Tibial nerve (tissue), 4 donors: ENCODE measurements around the gene LOXHD1. TPM values are rescaled to one million over a fixed set of nuclear protein-coding genes. Genes with fewer than 3 reads are reported as not detected.

Experiments used
- DNase-seq, 2 donors: peaks; one replicate each; pipeline ENCODE4 v3.0.0-alpha.2; 2019; ENCODE audit warnings: low spot score in 2 of 2
- H3K27ac ChIP-seq, 4 donors: fragments of 200-600 bp; sonication (generic) in 3 of 4; one replicate each; pipeline ENCODE4 v1.5.1; 2017 to 2019; ENCODE audit warnings: mild to moderate bottlenecking in 1 of 4
- H3K27me3 ChIP-seq, 2 donors: fragments of 200-600 bp; sonication (generic) in 1 of 2; one replicate each; pipeline versions ENCODE4 v1.5.1 to v1.6.0; 2017 to 2019
- H3K36me3 ChIP-seq, 3 donors: fragments of 200-600 bp; sonication (generic); one replicate each; pipeline ENCODE4 v1.5.1; 2018 to 2019
- H3K4me1 ChIP-seq, 4 donors: fragments of 200-600 bp; sonication (generic) in 3 of 4; one replicate each; pipeline ENCODE4 v1.5.1; 2017 to 2019
- H3K4me3 ChIP-seq, 4 donors: fragments of 200-600 bp; sonication (generic) in 3 of 4; one replicate each; pipeline ENCODE4 v1.5.1; 2017 to 2019; ENCODE audit warnings: mild to moderate bottlenecking in 1 of 4, moderate library complexity in 1 of 4
- H3K9me3 ChIP-seq, 4 donors: fragments of 200-600 bp; sonication (generic) in 3 of 4; one replicate each; pipeline ENCODE4 v1.5.1; 2017 to 2019
- EP300 ChIP-seq, 2 donors: sonication (generic); formaldehyde crosslinking; IDR thresholded peaks; one replicate each; pipeline ENCODE4 v1.6.1; 2017; ENCODE audit warnings: antibody characterized with exemption in 2 of 2, mild to moderate bottlenecking in 1 of 2
- POLR2A ChIP-seq, 2 donors: fragments of 450-650 bp; IDR thresholded peaks; one replicate each; pipeline ENCODE4 v1.6.1; 2017; ENCODE audit warnings: antibody characterized with exemption in 2 of 2, mild to moderate bottlenecking in 2 of 2, moderate library complexity in 2 of 2
- WGBS, 2 donors: methylation state at CpG; one replicate each; pipeline ENCODE4 v1.1.5; 2018; 5-methylcytosine and 5-hydroxymethylcytosine counted together
- total RNA-seq, 4 donors: library from RNA; depleted of rRNA; stranded (reverse); fragments of >200 nt; gene quantifications; one replicate each; pipeline ENCODE4 v1.1.0, GENCODE V29; 2016
- TF ChIP-seq, protein P1 (sequence below), 5 experiments: fragments of 200-600 bp in 3 of 5; fragments of 450-650 bp in 2 of 5; sonication (generic) in 3 of 5; IDR thresholded peaks; one replicate each; pipeline ENCODE4 v1.5.1; 2016 to 2019; ENCODE audit warnings: antibody characterized with exemption in 5 of 5, mild to moderate bottlenecking in 3 of 5, moderate library complexity in 2 of 5

Gene LOXHD1
- total RNA-seq, 4 donors from 2014 or later = under 0.01 to 0.44 (median 0.21) TPM; not detected in 1

DNA sequence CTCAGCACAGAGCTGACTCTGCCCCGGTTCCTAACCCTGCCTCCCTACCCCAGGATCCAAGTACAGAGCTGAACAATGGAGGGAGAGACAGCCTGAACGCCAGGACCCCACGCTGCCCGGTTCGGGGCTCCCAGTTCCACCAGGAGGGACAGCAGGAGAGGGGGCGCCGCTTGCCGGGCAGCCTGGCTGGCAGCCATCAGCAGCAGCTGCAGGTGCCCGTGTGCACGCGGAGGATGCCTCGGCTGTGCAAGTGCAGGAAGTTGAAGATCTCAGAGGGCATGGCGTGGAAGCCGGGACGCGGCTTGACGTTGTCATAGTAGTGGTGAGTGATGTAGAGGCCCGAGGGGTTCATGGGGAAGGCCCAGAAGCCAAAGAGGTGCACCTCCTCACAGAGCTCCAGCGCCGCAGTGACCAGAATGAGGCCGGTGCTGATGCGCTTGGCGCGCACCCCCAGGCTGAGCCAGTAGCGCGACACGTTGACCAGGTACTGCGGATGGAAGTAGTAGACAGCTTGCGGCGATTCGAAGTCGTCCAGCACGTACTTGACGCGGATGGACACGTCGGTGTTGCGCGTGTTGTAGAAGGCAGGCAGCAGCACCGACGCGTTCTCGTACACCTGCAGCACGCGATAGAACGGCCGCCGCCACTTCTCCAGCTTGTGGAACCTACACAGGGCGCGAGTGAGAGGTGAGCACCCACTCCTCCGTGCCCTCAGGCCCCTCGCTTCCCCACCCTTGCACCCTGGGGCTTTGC is 23.0 kb upstream of the LOXHD1 start:
- no peak for DNase-seq
- H3K4me3 ChIP-seq = no peak overlapping the region
- TF ChIP-seq, protein P1, sequence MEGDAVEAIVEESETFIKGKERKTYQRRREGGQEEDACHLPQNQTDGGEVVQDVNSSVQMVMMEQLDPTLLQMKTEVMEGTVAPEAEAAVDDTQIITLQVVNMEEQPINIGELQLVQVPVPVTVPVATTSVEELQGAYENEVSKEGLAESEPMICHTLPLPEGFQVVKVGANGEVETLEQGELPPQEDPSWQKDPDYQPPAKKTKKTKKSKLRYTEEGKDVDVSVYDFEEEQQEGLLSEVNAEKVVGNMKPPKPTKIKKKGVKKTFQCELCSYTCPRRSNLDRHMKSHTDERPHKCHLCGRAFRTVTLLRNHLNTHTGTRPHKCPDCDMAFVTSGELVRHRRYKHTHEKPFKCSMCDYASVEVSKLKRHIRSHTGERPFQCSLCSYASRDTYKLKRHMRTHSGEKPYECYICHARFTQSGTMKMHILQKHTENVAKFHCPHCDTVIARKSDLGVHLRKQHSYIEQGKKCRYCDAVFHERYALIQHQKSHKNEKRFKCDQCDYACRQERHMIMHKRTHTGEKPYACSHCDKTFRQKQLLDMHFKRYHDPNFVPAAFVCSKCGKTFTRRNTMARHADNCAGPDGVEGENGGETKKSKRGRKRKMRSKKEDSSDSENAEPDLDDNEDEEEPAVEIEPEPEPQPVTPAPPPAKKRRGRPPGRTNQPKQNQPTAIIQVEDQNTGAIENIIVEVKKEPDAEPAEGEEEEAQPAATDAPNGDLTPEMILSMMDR (IDR thresholded peaks at IDR 0.05) = no peak
- no peak for TF ChIP-seq POLR2A (IDR thresholded peaks at IDR 0.05)
- TF ChIP-seq EP300 (IDR thresholded peaks at IDR 0.05) = no peak
- 93 to 96% methylated on average over 46 to 52 of the region's 52 CpGs for WGBS, 2 donors
- H3K4me1 ChIP-seq = no peaks in the 10 kb centered on the region
- no peaks in the 10 kb centered on the region for H3K36me3 ChIP-seq
- no peaks in the 10 kb centered on the region for H3K9me3 ChIP-seq
- no peaks in the 10 kb centered on the region for H3K27me3 ChIP-seq
- no peak overlapping the region for H3K27ac ChIP-seq

DNA sequence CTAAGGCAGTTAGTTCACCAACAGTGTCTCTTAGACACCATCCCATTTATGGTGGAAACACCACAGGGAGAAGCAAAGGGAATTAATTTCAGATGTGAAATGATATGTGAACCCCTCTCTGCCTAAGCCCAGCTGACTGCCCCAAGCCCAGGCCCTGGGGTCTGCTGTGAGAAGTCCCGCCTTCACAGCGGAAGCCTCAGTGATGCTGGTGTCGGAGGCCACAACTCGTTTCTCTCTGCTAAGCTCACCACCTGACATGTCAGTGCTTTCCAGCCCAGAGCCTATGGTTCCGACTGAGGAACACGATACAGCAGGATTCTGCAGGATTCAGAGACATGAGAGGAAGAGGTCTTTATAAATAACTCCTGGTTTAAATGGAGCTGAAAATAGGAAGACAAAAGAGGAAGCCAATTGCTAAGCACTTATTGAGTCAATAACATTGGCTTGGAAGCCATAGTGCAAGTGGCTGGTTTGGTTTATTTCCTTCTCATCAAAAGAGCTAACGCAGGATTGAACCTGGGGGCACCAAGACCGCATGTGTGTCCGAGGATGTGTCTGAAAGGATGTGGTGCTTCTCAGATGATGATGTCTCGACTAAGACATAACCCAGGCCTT is 21.9 kb upstream of the LOXHD1 start:
- no peaks in the 10 kb centered on the region for H3K27me3 ChIP-seq
- no peak for TF ChIP-seq EP300 (IDR thresholded peaks at IDR 0.05)
- TF ChIP-seq, protein P1 (IDR thresholded peaks at IDR 0.05) = no peak
- no peaks in the 10 kb centered on the region for H3K9me3 ChIP-seq
- H3K4me1 ChIP-seq = no peaks in the 10 kb centered on the region
- H3K36me3 ChIP-seq = no peaks in the 10 kb centered on the region
- DNase-seq = no peak
- H3K27ac ChIP-seq = no peak overlapping the region
- no peak overlapping the region for H3K4me3 ChIP-seq
- WGBS, 2 donors = 77% methylated on average over 10 of the region's 10 CpGs

DNA sequence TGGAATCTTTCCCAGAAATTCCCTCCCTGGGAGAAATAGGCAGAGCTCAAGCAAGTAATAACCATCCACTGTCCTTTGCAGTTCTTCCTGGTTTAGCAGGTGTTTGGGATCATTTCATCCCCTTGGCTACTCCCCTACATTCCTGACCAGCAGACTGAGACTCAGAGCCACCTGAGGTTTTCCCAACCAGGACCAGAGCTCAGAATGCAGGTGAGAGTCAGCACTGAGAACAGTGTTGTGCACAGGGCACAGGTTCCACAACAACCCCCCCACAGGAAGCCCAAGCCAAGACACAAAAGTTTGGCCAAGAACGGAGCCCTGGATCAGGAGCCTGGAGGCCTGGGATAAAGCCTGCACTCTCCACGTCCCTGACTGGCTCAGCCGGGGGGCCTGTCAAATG is 21.0 kb upstream of the LOXHD1 start:
- no peaks in the 10 kb centered on the region for H3K9me3 ChIP-seq
- no peaks in the 10 kb centered on the region for H3K4me1 ChIP-seq
- H3K27ac ChIP-seq = no peak overlapping the region
- DNase-seq = no peak
- no peak overlapping the region for H3K4me3 ChIP-seq
- 66 to 67% methylated on average over 3 of the region's 3 CpGs for WGBS, 2 donors
- H3K27me3 ChIP-seq = no peaks in the 10 kb centered on the region
- no peaks in the 10 kb centered on the region for H3K36me3 ChIP-seq
- no peak for TF ChIP-seq POLR2A (IDR thresholded peaks at IDR 0.05)
- TF ChIP-seq, protein P1 (IDR thresholded peaks at IDR 0.05) = no peak
- no peak for TF ChIP-seq EP300 (IDR thresholded peaks at IDR 0.05)

DNA sequence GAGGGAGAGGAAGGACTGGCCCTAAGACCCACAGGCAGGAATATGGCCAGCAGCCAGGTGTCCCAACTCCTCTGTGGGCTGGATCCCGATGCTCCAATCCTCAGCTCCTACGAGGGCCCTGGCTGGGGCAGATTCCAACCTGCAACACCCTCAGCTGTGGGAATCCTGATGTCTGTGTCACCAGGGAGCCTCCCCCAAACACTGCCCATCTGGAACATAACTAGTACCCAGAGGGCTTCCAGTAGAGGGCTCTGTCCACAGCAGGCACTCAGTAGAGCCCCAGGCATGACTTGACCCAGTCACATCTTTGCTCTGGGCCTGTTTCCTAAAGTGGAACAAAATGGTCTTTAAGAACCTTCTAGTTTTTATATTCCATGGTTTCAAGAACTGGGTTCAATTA is 20.6 kb upstream of the LOXHD1 start:
- Histone ChIP-seq H3K36me3 (no peaks in the 10 kb centered on the region), H3K4me3 (no peak overlapping the region), H3K4me1 (no peaks in the 10 kb centered on the region), H3K9me3 (no peaks in the 10 kb centered on the region), H3K27ac (no peak overlapping the region), H3K27me3 (no peaks in the 10 kb centered on the region)
- no peak for DNase-seq
- 67 to 78% methylated on average over 2 of the region's 2 CpGs for WGBS, 2 donors
- TF ChIP-seq, protein P1 (IDR thresholded peaks at IDR 0.05) = no peak

DNA sequence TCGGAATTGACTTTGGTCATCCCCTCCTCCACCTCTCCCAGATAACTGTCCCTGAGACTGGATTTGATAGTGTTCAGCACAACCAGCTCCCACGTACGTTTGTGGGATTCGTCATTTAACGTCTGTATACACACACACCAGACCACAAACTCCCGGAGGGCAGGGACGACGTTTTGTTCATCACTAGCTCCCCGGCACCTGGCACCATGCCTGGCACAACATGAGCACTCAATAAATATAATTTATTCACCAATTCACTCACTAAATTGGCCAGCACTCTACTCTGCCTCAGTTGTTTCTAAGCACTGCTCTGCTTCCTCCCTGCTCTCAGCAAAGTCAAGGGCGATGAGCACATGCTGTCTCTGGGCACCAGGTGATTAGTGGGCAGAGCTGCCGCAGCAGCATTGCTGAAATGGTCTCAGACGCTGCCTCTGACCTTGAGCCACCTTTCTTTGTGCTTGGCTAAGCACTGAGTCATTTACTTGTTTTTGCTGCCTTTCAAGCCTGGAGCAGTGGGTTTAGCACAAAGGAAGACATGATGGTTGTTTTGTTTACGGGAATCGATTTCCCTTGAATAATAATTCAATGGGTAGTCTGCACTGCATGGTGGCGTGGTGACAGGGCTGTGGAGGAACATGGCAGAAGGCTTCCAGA is 19.3 kb upstream of the LOXHD1 start:
- Histone ChIP-seq H3K27me3 (no peaks in the 10 kb centered on the region), H3K36me3 (no peaks in the 10 kb centered on the region), H3K9me3 (no peaks in the 10 kb centered on the region), H3K4me1 (no peaks in the 10 kb centered on the region), H3K27ac (no peak overlapping the region), H3K4me3 (no peak overlapping the region)
- no peak for DNase-seq
- TF ChIP-seq EP300 (IDR thresholded peaks at IDR 0.05) = no peak
- TF ChIP-seq, protein P1 (IDR thresholded peaks at IDR 0.05) = no peak
- TF ChIP-seq POLR2A (IDR thresholded peaks at IDR 0.05) = no peak
- WGBS, 2 donors = 61 to 63% methylated on average over 15 of the region's 15 CpGs
